Neural cell (in vitro differentiated cells): ENCODE measurements around the gene UCP3.

Experiments
- CTCF ChIP-seq: fragments of 450-650 bp; IDR thresholded peaks from 2 replicates; pipeline ENCODE4 v1.5.1; 2014; ENCODE audit warnings: antibody characterized with exemption, mild to moderate bottlenecking, moderate library complexity; ENCODE audit not compliant: poor library complexity, severe bottlenecking
- EP300 ChIP-seq: fragments of 450-650 bp; conservative IDR thresholded peaks from 2 replicates; pipeline ENCODE4 v1.6.1; 2014; ENCODE audit warnings: antibody characterized with exemption, mild to moderate bottlenecking, moderate library complexity; ENCODE audit not compliant: poor library complexity, severe bottlenecking
- EZH2 ChIP-seq: fragments of 200-600, 300-800 bp; shearing (Covaris generic), sonication (generic); IDR thresholded peaks from 2 replicates; pipeline ENCODE4 v1.6.1; 2014; ENCODE audit warnings: antibody characterized with exemption, low read length, borderline replicate concordance, mild to moderate bottlenecking; ENCODE audit not compliant: insufficient read depth, poor library complexity, severe bottlenecking
- POLR2AphosphoS5 ChIP-seq: IDR thresholded peaks from 2 replicates; pipeline ENCODE4 v1.6.1; 2012
- RAD21 ChIP-seq: fragments of 450-650 bp; conservative IDR thresholded peaks from 2 replicates; pipeline ENCODE4 v1.6.1; 2014; ENCODE audit warnings: antibody characterized with exemption, mild to moderate bottlenecking, moderate library complexity
- SMC3 ChIP-seq: fragments of 450-650 bp; conservative IDR thresholded peaks from 2 replicates; pipeline ENCODE4 v1.6.1; 2014; ENCODE audit warnings: antibody characterized with exemption, mild to moderate bottlenecking, moderate library complexity; ENCODE audit not compliant: poor library complexity
- TF ChIP-seq, protein P1 (sequence below): IDR thresholded peaks from 2 replicates; pipeline ENCODE4 v1.6.1; 2012; ENCODE audit warnings: borderline replicate concordance

DNA sequence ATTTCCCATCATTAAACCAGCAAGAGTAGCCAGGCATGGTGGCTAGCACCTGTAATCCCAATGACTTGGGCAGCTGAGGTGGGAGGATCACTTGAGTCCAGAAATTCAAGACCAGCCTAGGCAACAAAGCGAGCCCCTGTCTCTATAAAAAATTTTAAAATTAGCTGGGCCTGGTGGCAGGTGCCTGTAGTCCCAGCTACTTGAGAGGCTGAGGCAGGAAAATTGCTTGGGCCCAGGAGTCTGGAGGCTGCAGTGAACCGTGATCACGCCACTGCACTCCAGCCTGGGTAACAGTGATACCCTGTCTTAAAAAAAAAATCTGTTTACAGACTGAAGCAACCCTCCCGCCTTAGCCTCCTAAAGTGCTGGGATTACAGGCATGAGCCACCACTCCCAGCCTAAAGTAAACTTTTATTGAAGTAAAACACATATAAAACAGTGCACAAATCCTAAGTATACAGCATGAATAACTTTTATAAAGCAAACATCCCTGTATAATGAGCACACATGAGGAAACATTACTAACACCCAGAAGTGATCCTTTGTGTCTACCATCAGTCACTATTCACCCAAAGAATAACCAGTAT lies 12.6 kb downstream of the UCP3 start:
- TF ChIP-seq CTCF (no peak), POLR2AphosphoS5 (no peak), SMC3 (no peak), RAD21 (no peak), EZH2 (no peak), EP300 (no peak)
- TF ChIP-seq, protein P1, sequence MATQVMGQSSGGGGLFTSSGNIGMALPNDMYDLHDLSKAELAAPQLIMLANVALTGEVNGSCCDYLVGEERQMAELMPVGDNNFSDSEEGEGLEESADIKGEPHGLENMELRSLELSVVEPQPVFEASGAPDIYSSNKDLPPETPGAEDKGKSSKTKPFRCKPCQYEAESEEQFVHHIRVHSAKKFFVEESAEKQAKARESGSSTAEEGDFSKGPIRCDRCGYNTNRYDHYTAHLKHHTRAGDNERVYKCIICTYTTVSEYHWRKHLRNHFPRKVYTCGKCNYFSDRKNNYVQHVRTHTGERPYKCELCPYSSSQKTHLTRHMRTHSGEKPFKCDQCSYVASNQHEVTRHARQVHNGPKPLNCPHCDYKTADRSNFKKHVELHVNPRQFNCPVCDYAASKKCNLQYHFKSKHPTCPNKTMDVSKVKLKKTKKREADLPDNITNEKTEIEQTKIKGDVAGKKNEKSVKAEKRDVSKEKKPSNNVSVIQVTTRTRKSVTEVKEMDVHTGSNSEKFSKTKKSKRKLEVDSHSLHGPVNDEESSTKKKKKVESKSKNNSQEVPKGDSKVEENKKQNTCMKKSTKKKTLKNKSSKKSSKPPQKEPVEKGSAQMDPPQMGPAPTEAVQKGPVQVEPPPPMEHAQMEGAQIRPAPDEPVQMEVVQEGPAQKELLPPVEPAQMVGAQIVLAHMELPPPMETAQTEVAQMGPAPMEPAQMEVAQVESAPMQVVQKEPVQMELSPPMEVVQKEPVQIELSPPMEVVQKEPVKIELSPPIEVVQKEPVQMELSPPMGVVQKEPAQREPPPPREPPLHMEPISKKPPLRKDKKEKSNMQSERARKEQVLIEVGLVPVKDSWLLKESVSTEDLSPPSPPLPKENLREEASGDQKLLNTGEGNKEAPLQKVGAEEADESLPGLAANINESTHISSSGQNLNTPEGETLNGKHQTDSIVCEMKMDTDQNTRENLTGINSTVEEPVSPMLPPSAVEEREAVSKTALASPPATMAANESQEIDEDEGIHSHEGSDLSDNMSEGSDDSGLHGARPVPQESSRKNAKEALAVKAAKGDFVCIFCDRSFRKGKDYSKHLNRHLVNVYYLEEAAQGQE, result no peak
